HEK293T (cell line): Measurements from ENCODE around the gene DCTD.

Experiments used
- CTCF ChIA-PET: fragments of 350-600 bp; formaldehyde crosslinking; extraction: SDS; loops from one replicate; lab custom pipeline; 2021; ENCODE audit warnings: antibody characterized with exemption, inconsistent platforms; lab: Yijun Ruan, JAX
- POLR2A ChIA-PET: fragments of 350-600 bp; formaldehyde crosslinking; extraction: SDS; loops from one replicate; lab custom pipeline; 2020; ENCODE audit warnings: antibody characterized with exemption, inconsistent platforms; lab: Yijun Ruan, JAX
- DNase-seq: peaks from one replicate; pipeline ENCODE4 v3.0.0; 2012; ENCODE audit warnings: mixed read lengths; ENCODE audit errors: extremely low spot score
- ARNT ChIP-seq: fragments of 450-650 bp; IDR thresholded peaks from 2 replicates; pipeline ENCODE4 v1.6.1; 2017; ENCODE audit warnings: mild to moderate bottlenecking
- BHLHE40 ChIP-seq: fragments of 450-650 bp; IDR thresholded peaks from 2 replicates; pipeline ENCODE4 v1.6.1; 2016; ENCODE audit warnings: mild to moderate bottlenecking, moderate library complexity, borderline replicate concordance
- CTBP1 ChIP-seq: fragments of 450-650 bp; IDR thresholded peaks from 2 replicates; pipeline ENCODE4 v1.6.1; 2016; ENCODE audit warnings: borderline replicate concordance
- ELF4 ChIP-seq: fragments of 450-650 bp; IDR thresholded peaks from 2 replicates; pipeline ENCODE4 v1.6.1; 2017; ENCODE audit warnings: antibody characterized with exemption
- FOXA1 ChIP-seq: fragments of 450-650 bp; IDR thresholded peaks from 2 replicates; pipeline ENCODE4 v1.6.1; 2016; ENCODE audit warnings: mild to moderate bottlenecking
- FOXK2 ChIP-seq: fragments of 450-650 bp; IDR thresholded peaks from 2 replicates; pipeline ENCODE4 v1.6.1; 2016; ENCODE audit warnings: mild to moderate bottlenecking
- FOXM1 ChIP-seq: fragments of 450-650 bp; IDR thresholded peaks from 2 replicates; pipeline ENCODE4 v1.6.1; 2017; ENCODE audit warnings: mild to moderate bottlenecking, borderline replicate concordance
- L3MBTL2 ChIP-seq: fragments of 450-650 bp; conservative IDR thresholded peaks from 2 replicates; pipeline ENCODE4 v1.6.1; 2016; ENCODE audit warnings: mild to moderate bottlenecking
- NFRKB ChIP-seq: fragments of 450-650 bp; IDR thresholded peaks from 2 replicates; pipeline ENCODE4 v1.6.1; 2016; ENCODE audit warnings: mild to moderate bottlenecking, moderate library complexity
- SP1 ChIP-seq: fragments of 450-650 bp; IDR thresholded peaks from 2 replicates; pipeline ENCODE4 v1.6.1; 2017
- SUZ12 ChIP-seq: fragments of 450-650 bp; IDR thresholded peaks from 2 replicates; pipeline ENCODE4 v1.6.1; 2016; ENCODE audit warnings: mild to moderate bottlenecking
- TARDBP ChIP-seq: fragments of 450-650 bp; IDR thresholded peaks from 2 replicates; pipeline ENCODE4 v1.6.1; 2016
- ZNF384 ChIP-seq: fragments of 450-650 bp; IDR thresholded peaks from 2 replicates; pipeline ENCODE4 v1.6.1; 2016
- TF ChIP-seq, protein P1 (sequence below): fragments of 450-650 bp; IDR thresholded peaks from 2 replicates; pipeline ENCODE4 v1.6.1; 2016

Gene DCTD

DNA sequence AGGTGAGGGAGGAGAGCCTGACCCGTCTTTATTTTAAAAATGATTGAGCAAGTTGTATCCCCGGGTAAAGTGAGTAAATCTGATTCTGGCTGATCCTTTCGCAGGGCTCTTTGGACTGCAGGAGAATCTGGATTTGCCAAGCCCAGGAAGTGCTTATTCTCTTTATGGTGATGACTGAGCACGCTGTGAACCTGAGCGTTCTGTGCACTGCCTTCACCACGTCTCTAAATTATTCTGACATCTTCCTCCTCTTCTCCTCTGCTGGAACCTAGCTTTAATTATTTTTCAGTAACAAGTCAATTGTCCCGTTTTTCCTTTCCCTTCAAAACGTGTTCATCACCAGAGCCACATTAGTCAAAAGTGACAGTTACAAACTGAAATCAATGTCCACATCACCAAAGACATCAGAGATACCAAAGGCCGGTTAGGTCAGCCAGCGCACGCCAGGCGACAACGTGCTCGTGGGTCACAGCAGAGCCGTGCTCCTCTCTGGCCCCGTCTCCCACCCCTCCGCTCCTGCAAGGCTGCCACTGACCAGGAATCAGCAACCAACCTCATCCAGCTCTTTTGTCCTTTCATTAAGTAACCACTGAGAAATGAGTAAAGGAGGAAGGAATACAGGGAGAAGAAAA, 74.3 kb downstream of the DCTD start:
- no peak for DNase-seq
- POLR2A ChIA-PET, result no interaction called here
- no peak for TF ChIP-seq ELF4
- TF ChIP-seq ARNT, result no peak
- no peak for TF ChIP-seq FOXA1
- no peak for TF ChIP-seq ZNF384
- no peak for TF ChIP-seq SP1
- no peak for TF ChIP-seq FOXM1
- TF ChIP-seq, protein P1, sequence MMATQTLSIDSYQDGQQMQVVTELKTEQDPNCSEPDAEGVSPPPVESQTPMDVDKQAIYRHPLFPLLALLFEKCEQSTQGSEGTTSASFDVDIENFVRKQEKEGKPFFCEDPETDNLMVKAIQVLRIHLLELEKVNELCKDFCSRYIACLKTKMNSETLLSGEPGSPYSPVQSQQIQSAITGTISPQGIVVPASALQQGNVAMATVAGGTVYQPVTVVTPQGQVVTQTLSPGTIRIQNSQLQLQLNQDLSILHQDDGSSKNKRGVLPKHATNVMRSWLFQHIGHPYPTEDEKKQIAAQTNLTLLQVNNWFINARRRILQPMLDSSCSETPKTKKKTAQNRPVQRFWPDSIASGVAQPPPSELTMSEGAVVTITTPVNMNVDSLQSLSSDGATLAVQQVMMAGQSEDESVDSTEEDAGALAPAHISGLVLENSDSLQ, result no peak
- CTCF ChIA-PET, result no interaction called here

DNA sequence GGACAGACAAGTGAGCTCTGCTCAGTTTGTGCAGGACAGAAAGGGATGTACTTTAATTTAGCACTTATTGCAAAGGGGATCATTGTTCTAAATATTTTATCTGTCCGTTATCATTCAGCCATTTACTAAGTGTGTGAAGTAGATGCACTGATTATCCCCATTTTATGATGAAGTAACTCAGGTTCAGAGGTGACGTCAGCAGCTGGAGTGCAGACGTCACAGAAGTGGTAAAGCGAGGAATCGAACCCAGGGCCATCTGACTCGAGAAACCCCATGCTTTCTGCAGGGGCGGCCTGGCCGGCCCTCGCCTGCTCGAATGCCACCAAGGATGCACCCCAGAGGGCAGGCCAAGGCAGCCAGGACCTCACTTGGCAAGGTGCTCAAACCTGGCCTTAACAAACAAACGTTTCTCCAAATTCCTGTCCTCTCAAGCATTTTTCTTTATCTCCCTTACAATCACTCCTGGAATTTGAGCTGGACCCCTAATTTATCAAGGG, 75.0 kb downstream of the DCTD start:
- TF ChIP-seq CTBP1 (no peak), FOXK2 (no peak), SUZ12 (no peak), TARDBP (no peak), BHLHE40 (no peak), FOXA1 (no peak), L3MBTL2 (no peak)
- CTCF ChIA-PET, result no interaction called here
- POLR2A ChIA-PET, result no interaction called here
- no peak for DNase-seq

DNA sequence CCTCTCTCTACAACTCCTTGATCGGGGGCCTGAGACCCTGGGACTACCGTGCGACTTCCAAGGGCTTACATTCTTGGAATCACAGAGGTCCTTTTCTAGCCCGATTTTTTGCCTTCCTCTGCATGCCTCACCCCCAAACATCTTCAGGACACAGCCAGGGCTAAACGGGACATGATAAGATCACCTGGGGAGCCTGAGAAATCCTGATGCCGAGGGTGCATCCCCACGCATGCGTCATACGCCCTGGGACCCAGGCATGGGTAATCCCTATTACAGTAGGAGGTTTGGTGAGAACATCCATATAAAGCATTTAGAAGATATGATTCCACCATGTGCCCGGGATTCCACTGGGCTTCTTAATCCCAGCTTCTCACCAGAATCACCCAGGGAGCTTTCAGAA, 77.1 kb downstream of the DCTD start:
- ChIA-PET CTCF (no interaction called here), POLR2A (no interaction called here)
- no peak for TF ChIP-seq SUZ12
- no peak for TF ChIP-seq ZNF384
- no peak for TF ChIP-seq TARDBP
- no peak for TF ChIP-seq FOXM1
- TF ChIP-seq SP1, result no peak
- TF ChIP-seq L3MBTL2, result no peak
- no peak for TF ChIP-seq NFRKB
- DNase-seq, result no peak
